Measurements from ENCODE around the gene NUDCD3.

- TF ChIP-seq CTCF (IDR thresholded peaks at IDR 0.05; ENCODE audit: low read depth, low read length, missing input control) (no peak), EGR1 (IDR thresholded peaks at IDR 0.05; ENCODE audit: low read depth in 2 of 2) (no peak), JUND (IDR thresholded peaks at IDR 0.05) (no peak), TAF1 (conservative IDR thresholded peaks at IDR 0.05) (no peak), YY1 (IDR thresholded peaks at IDR 0.05) (no peak)
Observed at GRCh38 chr7:44533301-44534055, 43.0 kb upstream of the NUDCD3 start.

Data from liver (tissue), 3 donors.